DMS 273 treated with DMSO at 0.1 percent for 48 hours (cell line): ENCODE data around the gene CD93.

Experiments used
- DNase-seq: peaks from one replicate; lab custom pipeline; 2025; lab: John Stamatoyannopoulos, UW

Gene CD93

DNA sequence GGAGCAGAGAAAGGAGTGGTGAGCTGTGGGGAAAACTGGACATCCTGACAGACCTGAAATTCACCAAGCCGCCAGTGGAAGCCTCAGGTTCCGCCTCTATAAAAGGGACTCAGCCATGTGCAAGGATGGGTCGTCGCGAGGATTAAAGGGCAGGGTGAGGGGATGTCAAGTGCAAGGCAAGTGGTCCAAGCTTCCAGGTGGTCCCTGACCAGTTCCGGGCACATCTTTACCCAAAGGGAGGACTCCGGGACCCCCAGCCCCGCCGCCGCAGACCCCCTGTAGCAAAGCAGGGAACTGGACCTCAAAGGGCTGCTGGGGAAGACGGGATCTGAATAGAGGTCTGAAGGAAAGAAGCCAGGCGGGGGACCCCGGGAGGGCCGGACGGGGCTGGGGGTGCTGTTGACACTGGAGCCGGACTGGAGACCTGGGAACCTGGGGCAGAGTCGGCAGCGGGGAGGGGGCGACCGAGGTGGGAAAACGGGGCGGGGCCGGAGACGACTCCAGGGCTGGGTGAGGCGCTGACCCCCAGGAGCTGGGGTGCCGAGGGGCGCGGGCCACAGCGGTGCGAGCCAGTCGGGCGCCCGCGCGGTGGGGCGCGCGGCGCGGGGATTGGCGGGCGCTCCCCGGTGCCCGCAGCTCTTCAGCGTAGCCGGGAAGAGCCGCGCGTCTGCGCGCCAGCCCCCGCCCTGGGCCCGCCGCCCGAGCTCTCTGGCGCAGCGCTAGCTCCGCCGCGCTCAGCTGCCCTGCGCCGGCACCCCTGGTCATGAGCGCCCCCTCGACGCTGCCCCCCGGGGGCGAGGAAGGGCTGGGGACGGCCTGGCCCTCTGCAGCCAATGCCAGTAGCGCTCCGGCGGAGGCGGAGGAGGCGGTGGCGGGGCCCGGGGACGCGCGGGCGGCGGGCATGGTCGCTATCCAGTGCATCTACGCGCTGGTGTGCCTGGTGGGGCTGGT lies 51.1 kb downstream of the CD93 start, which contains the start of gene SSTR4:
SSTR4 (plus strand) TSS at position 592 of the 951 bp plus-strand sequence; CDS start at position 764, 172 bp downstream.
- no peak for DNase-seq

DNA sequence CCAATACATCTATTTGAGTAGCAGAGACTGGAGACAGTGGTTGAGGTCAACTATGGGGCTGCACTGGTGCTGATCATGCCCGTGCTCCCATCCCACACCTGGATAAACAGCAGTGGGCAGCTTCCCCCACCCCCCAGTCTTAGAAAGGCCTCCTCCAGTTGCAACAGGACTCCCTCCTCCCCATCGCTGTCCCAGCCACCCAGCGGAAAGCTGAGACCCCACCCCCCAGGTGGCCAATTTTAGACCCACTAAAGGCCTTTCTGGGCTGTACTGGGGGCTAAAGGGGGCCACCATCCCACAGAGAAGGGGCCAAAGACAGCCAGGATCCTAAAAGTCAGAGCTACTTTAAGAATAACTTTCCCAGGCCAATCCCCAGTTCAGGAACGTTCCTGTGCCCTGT lies 52.2 kb downstream of the CD93 start:
- no peak for DNase-seq

GRCh38 chr20:23032750-23033078 lies 53.4 kb downstream of the CD93 start:
- DNase-seq: no peak

DNA sequence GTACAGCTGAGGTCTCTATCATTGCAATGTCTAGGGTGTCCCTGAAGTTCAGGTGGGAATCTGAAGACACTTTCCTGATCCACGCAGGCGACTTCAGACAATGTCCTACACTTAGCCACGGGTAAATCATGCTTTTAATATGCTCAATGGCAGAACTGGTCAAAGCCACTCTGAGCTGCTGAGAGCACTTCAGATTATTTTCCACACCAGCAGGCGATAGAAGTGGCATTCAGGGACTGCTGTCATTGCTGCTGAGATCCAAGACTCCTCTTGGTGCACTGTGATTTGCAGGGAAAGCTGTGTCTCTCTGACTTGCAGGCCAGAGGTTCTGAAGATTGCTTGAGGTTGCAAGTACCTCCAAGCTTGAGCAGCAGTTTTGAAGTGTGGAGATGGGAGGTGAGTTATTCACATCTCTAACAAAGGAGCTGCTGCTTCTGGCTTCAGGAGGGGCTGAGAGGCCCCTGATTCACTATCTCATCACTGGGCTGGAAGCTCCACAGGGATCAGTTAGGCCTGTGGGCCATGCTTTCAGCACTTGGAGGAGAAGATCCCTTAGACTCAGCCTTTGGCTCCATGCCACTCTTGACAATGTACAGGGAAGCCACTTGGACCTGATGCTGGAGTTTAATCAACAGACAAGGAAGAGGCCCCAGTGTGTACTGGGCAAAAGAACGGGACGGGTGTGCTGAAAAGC lies 53.9 kb downstream of the CD93 start:
- DNase-seq: no peak

DNA sequence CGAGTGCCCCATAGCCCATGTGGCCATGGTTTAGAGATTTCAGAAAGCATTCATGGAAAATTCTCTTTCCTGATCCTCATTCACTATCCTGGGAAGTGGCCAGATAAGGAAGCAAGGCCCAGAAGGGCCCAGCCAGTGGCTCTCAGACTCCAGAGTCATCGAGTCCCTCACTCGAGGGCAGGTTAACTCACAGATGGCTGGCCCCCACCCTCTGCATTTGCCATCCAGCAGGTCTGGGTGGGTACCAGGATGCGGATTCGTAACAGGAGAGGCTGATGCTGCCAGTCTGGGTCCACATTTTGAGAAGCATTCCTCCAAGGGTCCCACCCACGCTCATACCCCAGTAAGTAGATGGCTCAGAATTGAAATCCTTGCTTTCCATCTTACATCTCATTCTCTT lies 54.8 kb downstream of the CD93 start:
- no peak for DNase-seq
